NCI-H226 (cell line): ENCODE measurements around the gene BCAR1.
A peak's percentile ranks its signal among the peaks of the same experiment; 100 is the strongest.

ENCODE experiments used
- DNase-seq: peaks from one replicate; pipeline ENCODE4 v3.0.0-alpha.2; 2015

BCAR1 gene

GRCh38 chr16:75197522-75198134 is 53.8 kb downstream of the BCAR1 start:
- DNase-seq: peak; percentile 25

DNA sequence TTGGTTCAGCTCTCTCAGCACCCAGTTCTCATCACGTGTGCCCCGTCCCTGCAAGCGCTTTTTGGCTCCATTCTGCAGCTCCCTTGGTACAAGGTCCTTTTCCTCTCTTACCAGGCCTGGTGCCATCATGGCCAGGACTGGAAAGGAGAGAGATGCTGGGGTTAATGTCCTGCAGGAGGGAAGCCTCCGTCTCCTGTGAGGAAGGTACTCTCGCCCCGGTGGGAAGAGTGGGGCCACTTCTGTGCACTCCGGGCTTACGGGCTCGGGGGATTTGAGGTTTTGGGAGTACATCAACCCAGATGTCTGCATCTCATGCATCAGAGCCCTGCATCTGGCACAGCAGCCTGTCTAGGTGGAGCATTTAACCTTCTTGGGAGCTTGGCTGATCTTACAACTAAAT is 54.6 kb downstream of the BCAR1 start:
- DNase-seq: no peak

- DNase-seq: no peak
Measured at GRCh38 chr16:75195811-75196790, 55.3 kb downstream of the BCAR1 start.

DNA sequence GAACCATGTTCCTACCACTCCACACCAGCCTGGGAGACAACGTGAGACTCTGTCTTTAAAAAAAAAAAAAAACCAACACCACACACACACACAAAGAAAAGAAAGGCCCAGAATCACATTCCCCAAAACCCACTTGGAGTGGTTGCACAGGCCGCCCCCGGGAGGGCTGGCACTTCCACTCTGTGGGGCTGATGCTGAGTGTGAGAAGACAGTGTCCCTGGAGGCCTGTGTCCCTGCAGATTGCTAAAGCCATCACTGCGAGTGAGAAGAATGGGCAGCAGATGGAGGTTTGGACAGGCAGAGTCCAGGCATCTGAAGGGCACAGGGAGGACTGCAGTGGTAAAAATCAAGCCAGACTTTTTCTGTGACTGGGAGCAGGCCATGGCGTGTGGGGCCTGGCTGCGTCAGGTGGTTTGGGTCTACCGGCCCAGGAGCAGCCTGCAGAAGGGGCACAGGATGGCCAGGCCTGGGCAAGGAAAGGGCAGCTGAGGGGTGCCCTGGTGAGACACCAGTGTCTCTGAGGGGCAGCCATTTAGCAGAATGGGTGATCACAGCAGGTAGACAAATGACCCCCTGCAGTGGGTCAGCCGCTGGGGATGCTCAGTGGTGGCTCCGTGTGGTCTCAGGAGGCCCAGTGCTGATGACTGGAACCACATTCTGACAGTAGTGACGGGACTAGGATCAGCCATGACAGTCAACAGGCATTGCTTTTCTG is 57.5 kb downstream of the BCAR1 start:
- DNase-seq: no peak

GRCh38 chr16:75193265-75193650 is 58.2 kb downstream of the BCAR1 start:
- no peak for DNase-seq

DNA sequence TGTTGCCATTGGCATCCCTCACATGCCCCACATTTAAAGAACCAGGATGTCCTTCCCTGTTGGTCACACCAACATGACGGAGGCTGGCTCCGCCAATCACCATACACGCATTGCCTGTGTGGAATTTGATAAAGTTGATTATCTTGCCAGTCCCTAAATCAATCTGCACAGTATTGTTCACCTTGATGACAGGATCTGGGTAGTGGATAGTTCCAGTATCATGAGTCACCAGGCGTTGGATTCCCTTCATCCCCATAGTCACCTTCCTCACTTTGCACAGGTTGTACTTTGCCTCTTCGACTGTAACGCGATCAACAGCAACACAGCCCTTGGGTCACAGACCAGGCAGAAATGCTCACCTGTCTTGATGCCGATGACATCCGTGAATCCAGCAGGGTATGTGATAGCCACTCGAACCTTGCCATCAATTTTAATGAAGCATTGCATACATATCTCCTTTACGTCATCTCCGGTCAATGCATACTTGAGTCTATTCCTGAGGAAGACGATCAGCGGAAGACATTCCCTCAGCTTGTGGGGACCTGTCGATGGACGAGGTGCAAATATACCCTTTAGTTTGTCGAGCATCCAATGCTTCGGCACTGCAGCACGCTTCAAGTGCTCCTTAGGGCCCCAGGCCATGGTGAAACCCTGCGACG is 58.7 kb downstream of the BCAR1 start:
- no peak for DNase-seq

GRCh38 chr16:75189638-75190245 is 61.7 kb downstream of the BCAR1 start:
- no peak for DNase-seq

- no peak for DNase-seq
Measured at GRCh38 chr16:75188832-75189477, 62.5 kb downstream of the BCAR1 start.

DNA sequence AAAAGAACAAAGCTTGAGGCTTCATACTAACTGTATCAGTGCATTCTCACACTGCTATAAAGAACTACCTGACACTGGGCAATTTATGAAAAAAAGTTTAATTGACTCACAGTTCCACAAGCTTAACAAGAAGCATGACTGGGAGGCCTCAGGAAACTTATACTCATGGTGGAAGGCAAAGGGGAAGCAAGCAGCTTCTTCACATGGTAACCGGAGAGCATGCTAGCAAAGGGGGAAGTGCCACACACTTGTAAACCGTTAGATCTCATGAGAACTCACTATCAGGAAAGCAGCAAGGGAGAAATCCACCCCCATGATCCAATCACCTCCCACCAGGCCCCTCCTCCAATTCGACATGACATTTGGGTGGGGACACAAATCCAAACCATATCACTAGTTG is 69.8 kb downstream of the BCAR1 start:
- DNase-seq: no peak

- DNase-seq: no peak
Measured at GRCh38 chr16:75179208-75179607, 72.2 kb downstream of the BCAR1 start.
